Upper lobe of left lung (tissue), 6 donors: ENCODE results near the gene MT1G. TPM values are rescaled to one million over a fixed set of nuclear protein-coding genes. Genes with fewer than 3 reads are reported as not detected.

Source experiments
- ATAC-seq, 2 donors: fragments of 200-7000 bp; cut with Tn5 transposase; one replicate each; pipeline ENCODE4 v1.9.1; 2022; ENCODE audit warnings: mild to moderate bottlenecking in 2 of 2, moderate library complexity in 2 of 2; ENCODE audit not compliant: low FRiP score in 2 of 2
- DNase-seq, 2 donors: peaks; one replicate each; pipeline ENCODE4 v3.0.0-alpha.2; 2019 to 2020
- H3K27ac ChIP-seq, 4 donors: fragments of 200-600 bp; sonication (generic); one replicate each; pipeline ENCODE4 v1.5.1; 2016 to 2019
- H3K27me3 ChIP-seq, 4 donors: fragments of 200-600 bp; sonication (generic); one replicate each; pipeline ENCODE4 v1.5.1; 2017 to 2019
- H3K36me3 ChIP-seq, 4 donors: fragments of 200-600 bp; sonication (generic); one replicate each; pipeline ENCODE4 v1.5.1; 2016 to 2019
- H3K4me1 ChIP-seq, 4 donors: fragments of 200-600 bp; sonication (generic); one replicate each; pipeline ENCODE4 v1.5.1; 2018 to 2019
- H3K4me3 ChIP-seq, 4 donors: fragments of 200-600 bp; sonication (generic); one replicate each; pipeline ENCODE4 v1.5.1; 2017 to 2019; ENCODE audit warnings: mild to moderate bottlenecking in 2 of 4, moderate library complexity in 1 of 4
- H3K9me3 ChIP-seq, 4 donors: fragments of 200-600 bp; sonication (generic); one replicate each; pipeline ENCODE4 v1.5.1; 2018 to 2019
- CTCF ChIP-seq, 6 experiments: fragments of 450-650 bp in 4 of 6; fragments of 200-600 bp in 2 of 6; sonication (generic) in 2 of 6; IDR thresholded peaks; one replicate each; pipeline ENCODE4 v1.5.1; 2016 to 2019; ENCODE audit warnings: antibody characterized with exemption in 6 of 6
- EP300 ChIP-seq, 4 donors: sonication (generic); formaldehyde crosslinking; IDR thresholded peaks; one replicate each; pipeline ENCODE4 v1.5.1; 2017; ENCODE audit warnings: antibody characterized with exemption in 4 of 4, control low read depth in 2 of 4
- POLR2A ChIP-seq, 4 donors: fragments of 450-650 bp; IDR thresholded peaks; one replicate each; pipeline ENCODE4 v1.5.1; 2016 to 2017; ENCODE audit warnings: antibody characterized with exemption in 4 of 4, mild to moderate bottlenecking in 2 of 4
- POLR2AphosphoS5 ChIP-seq, 2 donors: sonication (generic); formaldehyde crosslinking; IDR thresholded peaks; one replicate each; pipeline ENCODE4 v1.5.1; 2017; ENCODE audit warnings: antibody characterized with exemption in 2 of 2
- WGBS, 2 donors: methylation state at CpG; one replicate each; pipeline ENCODE4 v1.1.5; 2017 to 2018; 5-methylcytosine and 5-hydroxymethylcytosine counted together
- total RNA-seq, 6 donors: library from RNA; depleted of rRNA in 4 of 6; stranded (reverse); fragments of >200 nt in 4 of 6; gene quantifications; one replicate each; pipeline versions ENCODE4 v1.1.0 to v1.2.1, GENCODE V29; 2016 to 2021
- donor health status: DM: no; HTN: no; CAD: no; lungs with moderate emphysema.
- donor health status: DM: no; HTN: yes; CAD: no; lungs with severe emphysema.

The MT1G gene
- total RNA-seq, 6 donors from 2014 or later = 4.5 to 93.0 (median 14.0) TPM; not detected in 1

GRCh38 chr16:56702836-56703235 lies 35.0 kb upstream of the MT1G start:
- Histone ChIP-seq H3K4me1 (peaks cover 3 to 9% (median 6%) of the 10 kb centered on the region in 4 donors), H3K27ac (no peak overlapping the region), H3K4me3 (no peak overlapping the region), H3K9me3 (no peaks in the 10 kb centered on the region), H3K27me3 (no peaks in the 10 kb centered on the region), H3K36me3 (no peaks in the 10 kb centered on the region)
- ATAC-seq (no peak), DNase-seq (no peak)
- TF ChIP-seq CTCF (IDR thresholded peaks at IDR 0.05) (no peak), EP300 (IDR thresholded peaks at IDR 0.05) (no peak), POLR2AphosphoS5 (IDR thresholded peaks at IDR 0.05) (no peak), POLR2A (IDR thresholded peaks at IDR 0.05) (no peak)
- WGBS, 2 donors = 88 to 93% methylated on average over 5 of the region's 5 CpGs

GRCh38 chr16:56701534-56701933 lies 33.7 kb upstream of the MT1G start:
- TF ChIP-seq CTCF (IDR thresholded peaks at IDR 0.05) (no peak), POLR2A (IDR thresholded peaks at IDR 0.05) (no peak), POLR2AphosphoS5 (IDR thresholded peaks at IDR 0.05) (no peak), EP300 (IDR thresholded peaks at IDR 0.05) (no peak)
- no peak for ATAC-seq
- Histone ChIP-seq H3K27ac (no peak overlapping the region), H3K4me3 (no peak overlapping the region), H3K27me3 (no peaks in the 10 kb centered on the region), H3K9me3 (no peaks in the 10 kb centered on the region), H3K36me3 (no peaks in the 10 kb centered on the region), H3K4me1 (peaks cover 3 to 9% (median 6%) of the 10 kb centered on the region in 4 donors)
- WGBS, 2 donors = 85 to 86% methylated on average over 7 of the region's 7 CpGs
- DNase-seq = no peak

GRCh38 chr16:56700631-56701030 lies 32.8 kb upstream of the MT1G start:
- Histone ChIP-seq H3K27me3 (no peaks in the 10 kb centered on the region), H3K4me1 (peaks cover 3 to 9% (median 6%) of the 10 kb centered on the region in 4 donors), H3K9me3 (no peaks in the 10 kb centered on the region), H3K36me3 (no peaks in the 10 kb centered on the region), H3K27ac (no peak overlapping the region), H3K4me3 (no peak overlapping the region)
- DNase-seq (no peak), ATAC-seq (no peak)
- 95 to 100% methylated on average over 1 of the region's 1 CpG for WGBS, 2 donors
- TF ChIP-seq POLR2A (IDR thresholded peaks at IDR 0.05) = no peak
- no peak for TF ChIP-seq CTCF (IDR thresholded peaks at IDR 0.05)
- no peak for TF ChIP-seq EP300 (IDR thresholded peaks at IDR 0.05)
- no peak for TF ChIP-seq POLR2AphosphoS5 (IDR thresholded peaks at IDR 0.05)

- ATAC-seq (no peak), DNase-seq (no peak)
- TF ChIP-seq POLR2AphosphoS5 (IDR thresholded peaks at IDR 0.05) (no peak), POLR2A (IDR thresholded peaks at IDR 0.05) (no peak), CTCF (IDR thresholded peaks at IDR 0.05) (no peak), EP300 (IDR thresholded peaks at IDR 0.05) (no peak)
- no peaks in the 10 kb centered on the region for H3K27me3 ChIP-seq
- no peaks in the 10 kb centered on the region for H3K36me3 ChIP-seq
- no peaks in the 10 kb centered on the region for H3K9me3 ChIP-seq
- H3K27ac ChIP-seq = no peak overlapping the region
- H3K4me3 ChIP-seq = no peak overlapping the region
- H3K4me1 ChIP-seq = peaks cover 3 to 9% (median 6%) of the 10 kb centered on the region in 4 donors
- WGBS, 2 donors = 11 to 46% methylated on average over 1 of the region's 1 CpG
Observed at GRCh38 chr16:56700195-56700594, 32.3 kb upstream of the MT1G start.

- TF ChIP-seq POLR2A (IDR thresholded peaks at IDR 0.05) = no peak
- TF ChIP-seq CTCF (IDR thresholded peaks at IDR 0.05) = no peak
- no peak for TF ChIP-seq EP300 (IDR thresholded peaks at IDR 0.05)
- no peak for TF ChIP-seq POLR2AphosphoS5 (IDR thresholded peaks at IDR 0.05)
- H3K27ac ChIP-seq = no peak overlapping the region
- DNase-seq = no peak
- no peaks in the 10 kb centered on the region for H3K36me3 ChIP-seq
- H3K27me3 ChIP-seq = no peaks in the 10 kb centered on the region
- peaks cover 3 to 9% (median 6%) of the 10 kb centered on the region in 4 donors for H3K4me1 ChIP-seq
- 82 to 93% methylated on average over 5 of the region's 5 CpGs for WGBS, 2 donors
- H3K4me3 ChIP-seq = no peak overlapping the region
- ATAC-seq = no peak
- no peaks in the 10 kb centered on the region for H3K9me3 ChIP-seq
Observed at GRCh38 chr16:56697456-56698155, 29.7 kb upstream of the MT1G start.
